ENCODE measurements around the gene MOV10L1.

- no peak for TF ChIP-seq CTCF (IDR thresholded peaks at IDR 0.05; ENCODE audit: low read length)
- TF ChIP-seq EZH2 (optimal IDR thresholded peaks at IDR 0.05; ENCODE audit: low read depth, low read length): no peak
Measured at GRCh38 chr22:50089682-50090411, at the start of gene MOV10L1.

Data from MM.1S (cell line).